ENCODE data around the gene CEMIP2.

The CEMIP2 gene

DNA sequence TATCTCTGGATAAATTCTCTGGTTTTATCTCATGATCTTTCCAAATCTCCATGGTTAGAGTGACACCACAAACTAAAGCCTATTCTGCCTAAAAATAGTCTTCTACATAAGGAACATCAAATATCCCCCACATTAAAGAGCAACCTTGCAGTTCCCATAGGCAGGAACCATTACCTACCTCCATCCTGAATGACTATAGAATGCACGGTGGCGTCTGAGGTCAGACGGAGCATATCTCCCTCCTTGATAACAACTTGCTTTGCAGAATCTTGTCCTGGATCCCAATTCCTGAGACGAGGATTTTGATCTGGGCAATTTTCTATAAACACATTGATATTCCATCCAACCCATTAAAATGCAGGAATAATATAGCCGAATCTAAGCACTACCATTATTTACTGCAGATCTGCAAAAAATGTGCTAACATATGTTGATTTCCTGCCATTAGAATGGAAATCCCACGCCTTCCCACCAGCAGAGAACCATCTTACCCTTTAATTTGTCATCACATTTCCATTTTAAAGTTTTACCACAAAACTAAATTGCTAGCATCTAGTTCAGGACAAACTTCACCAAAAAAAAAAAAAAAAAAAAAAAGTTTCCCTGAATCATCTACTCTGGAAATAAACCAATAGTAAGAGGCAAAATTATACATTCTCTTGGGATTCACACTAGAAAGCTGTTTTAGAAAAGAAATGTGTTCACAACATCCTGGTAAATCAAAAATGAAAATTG lies 22.1 kb downstream of the CEMIP2 start:
- DNase-seq: no peak

DNA sequence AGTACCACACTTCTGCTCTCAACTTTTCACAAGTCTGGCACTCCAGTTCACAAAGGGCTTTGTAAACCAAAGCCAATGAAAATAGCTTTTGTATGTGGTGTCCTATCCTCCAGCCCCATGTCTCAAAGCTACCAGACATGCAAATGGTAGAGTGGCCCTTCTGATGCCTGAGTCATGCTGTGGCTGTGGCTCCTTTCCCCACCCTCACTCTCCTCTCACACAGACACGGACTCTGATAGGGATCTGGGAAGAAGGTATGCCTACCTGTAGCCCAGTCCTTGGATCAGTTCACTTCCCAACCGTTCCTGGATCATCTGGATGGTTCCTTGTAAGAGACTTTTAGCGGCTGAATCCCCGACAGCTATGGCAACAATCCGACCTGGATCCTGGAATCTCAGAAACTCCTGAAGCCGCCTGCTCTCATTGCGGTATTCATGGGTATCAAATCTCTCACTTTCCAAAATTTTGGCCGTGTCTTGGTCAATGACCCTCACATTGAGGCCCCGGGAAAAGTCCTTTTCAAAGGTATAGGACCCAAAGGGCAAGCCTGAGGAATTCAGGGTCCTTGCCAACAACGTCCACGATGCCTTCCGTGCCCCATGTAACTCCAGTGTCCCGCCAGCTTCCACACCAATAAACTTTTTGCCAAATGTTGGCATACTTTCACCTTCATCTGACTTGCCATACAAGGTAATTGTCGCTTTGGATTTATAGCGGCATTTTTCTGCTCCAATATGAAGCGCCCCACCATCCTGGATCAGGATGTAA lies 23.4 kb downstream of the CEMIP2 start:
- DNase-seq: no peak

DNA sequence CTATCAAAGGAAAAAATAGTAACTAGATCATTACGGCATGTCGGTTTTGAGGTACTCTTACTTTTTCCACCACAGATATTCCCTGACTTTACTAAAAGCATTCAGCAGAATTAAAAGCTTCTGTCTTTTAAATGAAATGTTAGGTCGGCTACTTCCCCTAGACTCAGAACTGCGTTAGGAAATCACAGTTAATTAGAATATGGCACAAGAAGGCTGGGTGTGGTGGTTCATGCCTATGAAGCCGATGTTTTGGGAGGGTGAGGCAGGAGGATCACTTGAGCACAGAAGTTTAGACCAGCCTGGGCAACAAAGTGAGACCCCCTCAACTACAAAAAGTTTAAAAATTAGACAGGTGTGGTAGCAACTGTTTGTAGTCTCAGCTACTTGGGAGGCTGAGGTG lies 24.4 kb downstream of the CEMIP2 start:
- no peak for DNase-seq

DNA sequence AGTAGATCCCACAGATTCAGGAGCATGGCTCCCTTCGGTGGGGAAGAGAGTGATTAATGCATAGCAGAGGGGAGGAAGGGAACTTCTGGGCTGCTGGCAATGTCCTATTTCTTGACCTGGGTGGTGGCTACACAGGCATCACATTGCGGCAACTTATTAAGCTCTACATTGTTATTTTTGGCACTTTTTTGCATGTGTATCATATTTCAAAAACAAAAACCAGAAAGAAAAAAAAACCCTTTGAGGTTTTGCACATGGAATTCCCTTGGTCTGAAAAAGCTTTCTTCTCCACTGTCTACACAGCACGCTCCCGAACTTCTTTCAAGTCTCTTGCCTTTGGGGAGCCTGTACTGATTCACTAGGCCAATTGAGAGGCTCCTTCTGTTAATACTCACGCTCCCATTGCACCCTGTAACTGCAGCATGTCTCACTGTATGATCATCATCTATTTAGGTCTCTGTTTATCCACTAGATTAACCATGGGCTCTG lies 25.1 kb downstream of the CEMIP2 start:
- no peak for DNase-seq

DNA sequence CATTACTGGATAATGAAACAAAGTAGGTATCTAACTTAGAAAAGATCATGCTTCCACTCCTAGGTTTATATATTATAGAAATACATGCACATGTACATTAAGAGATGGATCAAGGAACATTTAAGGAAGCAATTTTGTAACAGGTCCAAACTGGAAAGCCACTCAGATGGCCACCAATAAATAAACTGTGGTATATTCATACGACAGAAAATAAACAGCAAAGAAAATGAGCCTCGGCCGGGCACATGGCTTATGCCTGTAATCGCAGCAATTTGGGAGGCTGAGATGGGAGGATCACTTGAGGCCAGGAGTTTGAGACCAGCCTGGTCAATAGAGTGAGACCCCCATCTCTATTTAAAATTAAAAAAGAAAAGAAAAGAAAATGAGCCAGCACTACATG lies 25.6 kb downstream of the CEMIP2 start:
- no peak for DNase-seq

DNA sequence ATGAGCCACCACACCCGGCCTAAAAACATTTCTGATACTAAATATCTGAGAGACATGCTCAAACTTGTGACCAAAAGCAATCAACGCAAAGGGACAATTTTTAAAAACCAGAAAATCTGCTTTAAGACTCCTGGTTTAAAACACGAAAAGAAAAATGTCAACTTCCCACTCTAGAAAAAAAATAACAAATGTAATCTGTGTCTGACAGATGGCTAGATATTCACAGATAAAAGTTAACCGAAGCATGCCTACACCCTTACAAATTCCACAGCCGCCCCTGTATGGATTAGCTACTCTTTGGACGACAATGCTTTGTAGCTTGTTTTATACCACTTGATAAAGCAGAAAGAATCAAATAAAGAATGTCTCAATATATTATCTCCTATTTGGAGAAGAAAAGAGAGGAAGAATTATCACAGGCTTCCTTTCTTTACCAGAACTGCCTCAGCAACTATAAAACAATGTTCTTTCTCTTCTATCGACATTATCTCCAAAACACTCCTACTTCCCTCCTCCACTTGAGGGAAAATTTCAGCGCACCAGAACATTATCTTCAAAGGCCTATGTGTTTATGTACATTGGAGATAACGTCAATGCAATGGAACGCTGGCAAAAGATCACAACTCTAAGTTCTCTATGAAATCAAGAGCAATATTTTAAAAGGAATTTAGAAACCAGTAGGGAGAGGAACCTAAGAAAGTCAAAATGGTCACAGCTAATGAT lies 26.2 kb downstream of the CEMIP2 start:
- DNase-seq: no peak

DNA sequence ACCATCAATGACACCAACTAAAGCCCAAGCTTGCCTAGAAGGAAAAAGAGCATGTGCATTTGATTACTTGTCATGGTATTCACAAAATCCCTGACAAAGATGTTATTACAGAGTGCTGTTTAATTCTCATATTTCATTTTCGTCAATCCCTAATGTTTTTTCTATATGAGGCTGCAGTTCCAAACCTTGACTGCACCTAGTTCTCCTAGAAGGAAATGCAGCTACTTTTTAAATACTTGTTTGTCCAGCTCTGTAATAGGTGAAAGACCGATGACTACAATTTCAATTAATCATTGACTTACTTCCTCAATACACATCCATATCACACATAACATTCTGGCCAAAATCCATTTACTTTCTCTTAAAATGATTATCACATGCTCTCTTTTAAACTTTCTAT lies 28.1 kb downstream of the CEMIP2 start:
- no peak for DNase-seq

DNA sequence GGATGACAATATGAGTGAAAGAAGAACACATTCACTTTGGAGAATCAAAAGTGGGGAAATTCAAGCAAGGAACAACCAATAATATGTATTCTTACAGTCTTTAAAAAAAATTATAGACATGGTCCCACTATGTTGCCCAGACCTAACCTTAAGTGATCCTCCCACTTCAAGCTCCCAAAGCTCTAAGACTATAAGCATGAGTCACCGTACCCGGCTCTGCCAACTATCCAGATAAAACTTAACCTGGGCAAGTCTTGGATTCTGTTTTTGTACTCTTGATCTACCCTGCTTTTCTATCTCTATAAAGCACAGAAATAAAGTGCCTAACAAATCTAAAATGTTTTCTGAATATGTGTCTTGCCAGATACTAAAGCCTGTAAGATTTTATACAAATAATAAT lies 30.9 kb downstream of the CEMIP2 start:
- no peak for DNase-seq

DNA sequence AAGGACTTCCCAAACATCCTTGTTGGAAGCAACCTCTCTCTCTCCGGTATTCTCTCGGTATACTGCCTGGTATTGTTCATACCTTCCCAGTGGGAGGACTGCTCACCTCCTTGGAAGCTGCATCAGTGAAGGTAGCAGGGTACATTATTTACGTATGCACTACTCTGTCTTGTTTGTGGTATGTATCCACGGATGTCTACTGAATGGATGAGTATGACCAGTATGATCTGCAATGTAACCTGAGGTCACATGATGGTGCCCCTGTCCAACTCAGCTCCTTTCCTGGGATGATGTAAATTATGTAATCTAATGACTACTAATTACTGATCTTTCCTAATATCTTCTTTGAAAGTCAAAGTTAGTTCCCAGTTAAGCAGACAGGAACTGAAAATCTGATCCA lies 32.1 kb downstream of the CEMIP2 start:
- DNase-seq: no peak

DNA sequence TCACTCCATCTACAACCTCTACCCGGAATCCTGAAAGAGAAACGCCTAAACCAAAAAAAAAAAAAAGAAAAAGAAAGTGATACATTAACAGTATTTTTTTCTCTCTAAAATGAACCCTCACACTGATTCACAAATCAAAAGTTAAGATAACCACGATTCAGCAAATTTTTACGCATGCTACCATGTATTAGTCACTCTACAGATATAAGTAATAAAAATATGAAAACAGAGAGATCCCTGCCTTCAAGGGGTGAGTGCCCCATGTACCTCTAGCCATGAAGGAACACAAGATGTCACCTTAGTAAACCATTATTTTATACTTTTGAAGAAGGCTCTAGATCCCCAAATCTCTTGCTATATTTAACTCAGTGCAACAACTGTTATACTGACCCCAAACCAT lies 33.4 kb downstream of the CEMIP2 start:
- no peak for DNase-seq

DNA sequence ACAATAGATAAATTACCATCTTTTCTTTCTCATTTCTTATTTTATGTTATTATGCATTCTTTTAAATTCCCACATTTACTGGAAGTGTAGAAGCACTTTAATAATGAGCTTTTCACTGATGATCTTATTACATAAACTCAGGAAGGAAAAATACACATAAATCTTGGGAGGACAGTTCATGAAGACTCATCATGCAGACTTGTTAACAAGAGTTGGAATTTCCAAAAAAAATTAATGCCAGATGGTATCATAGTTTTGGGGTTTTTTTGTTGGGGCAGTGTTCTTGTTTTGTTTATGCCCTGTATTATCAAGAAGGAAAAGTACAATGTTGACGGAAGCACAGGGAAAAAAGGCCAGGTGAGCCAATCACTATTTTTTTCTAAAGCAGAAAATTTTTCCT lies 35.1 kb downstream of the CEMIP2 start:
- no peak for DNase-seq

DNA sequence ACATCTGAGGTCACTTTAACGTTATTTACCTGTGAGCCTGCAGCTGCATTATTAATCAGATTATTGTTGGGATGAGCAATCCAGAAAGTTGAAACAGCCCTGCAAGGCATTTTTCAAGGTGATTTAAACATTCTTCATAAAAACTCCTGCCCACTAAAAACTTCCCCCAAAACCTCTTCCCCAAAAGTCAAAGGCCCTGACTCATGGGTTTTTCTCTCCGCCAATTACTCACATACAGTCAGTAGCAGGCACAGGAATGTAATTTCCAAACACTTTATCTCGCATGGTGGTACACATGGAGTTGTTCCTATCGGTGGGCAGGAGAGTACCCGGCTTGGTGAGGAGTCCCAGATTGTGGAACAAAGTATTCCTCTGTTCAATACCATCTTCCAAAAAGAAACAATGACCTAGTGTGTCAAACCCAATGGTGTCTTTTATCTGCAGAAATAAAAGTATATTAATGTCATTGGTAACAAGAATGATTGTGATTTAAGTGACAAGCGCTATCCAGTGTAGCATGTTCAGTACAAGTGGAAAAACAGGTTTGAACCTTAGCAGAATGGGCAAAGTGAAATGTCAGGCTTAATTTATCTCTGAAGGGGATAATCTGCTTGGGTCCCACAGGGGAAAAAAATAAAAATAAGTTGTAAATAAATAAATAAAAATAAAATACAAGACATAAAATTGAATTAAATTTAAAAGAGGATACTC lies 38.3 kb downstream of the CEMIP2 start:
- DNase-seq: no peak

DNA sequence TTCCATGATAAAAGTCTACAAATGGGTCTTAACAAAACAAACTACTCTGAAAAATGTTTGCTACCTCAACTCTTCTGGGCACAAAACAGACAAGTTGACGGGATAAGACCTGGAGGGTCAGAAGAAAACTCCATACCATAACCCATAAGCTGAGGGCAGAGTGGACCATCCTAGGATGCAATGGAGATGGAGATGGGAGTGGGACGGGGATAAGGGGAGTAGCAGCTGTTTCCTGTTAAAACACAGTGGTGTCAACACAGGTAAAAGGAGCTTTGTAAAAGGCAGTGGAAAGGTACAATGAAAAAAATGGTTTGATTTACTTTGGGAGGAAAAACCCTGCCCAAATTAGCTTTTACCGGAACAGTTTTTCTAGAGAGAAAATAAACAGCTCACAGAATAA lies 41.6 kb downstream of the CEMIP2 start:
- DNase-seq: no peak

DNA sequence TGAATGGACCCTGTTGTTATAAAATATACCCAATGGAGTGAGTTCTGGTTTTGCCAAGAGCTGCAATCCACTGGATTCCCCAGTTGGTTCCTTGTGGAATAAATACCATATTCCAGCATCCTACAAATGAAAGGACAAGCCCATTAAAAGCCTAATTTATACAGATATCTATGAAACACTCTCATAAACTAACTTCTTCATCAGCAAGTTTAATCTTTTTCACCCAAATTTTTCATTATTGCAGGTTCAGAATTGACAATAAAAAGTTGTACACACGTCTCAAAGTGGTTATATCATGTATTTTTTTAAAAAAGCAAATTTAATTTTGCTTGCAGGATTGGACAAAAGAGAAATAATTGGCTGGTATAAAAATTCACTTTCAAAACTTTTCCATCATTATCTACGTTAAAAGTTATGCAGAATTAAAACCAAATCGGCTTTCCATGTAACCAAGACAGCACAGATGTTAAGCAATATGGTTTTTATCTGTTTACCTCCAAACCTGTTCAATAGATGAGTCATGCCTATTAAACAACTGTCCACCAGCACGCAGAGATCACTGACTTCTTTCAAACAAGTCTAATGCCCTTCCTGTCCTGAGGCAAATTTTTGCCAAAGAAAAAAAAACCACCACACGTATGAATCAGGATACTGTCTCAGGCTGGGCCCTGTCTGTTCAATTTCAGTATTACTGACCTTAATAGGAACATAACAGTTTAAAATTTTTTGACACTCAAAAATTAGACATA lies 42.5 kb downstream of the CEMIP2 start:
- no peak for DNase-seq

DNA sequence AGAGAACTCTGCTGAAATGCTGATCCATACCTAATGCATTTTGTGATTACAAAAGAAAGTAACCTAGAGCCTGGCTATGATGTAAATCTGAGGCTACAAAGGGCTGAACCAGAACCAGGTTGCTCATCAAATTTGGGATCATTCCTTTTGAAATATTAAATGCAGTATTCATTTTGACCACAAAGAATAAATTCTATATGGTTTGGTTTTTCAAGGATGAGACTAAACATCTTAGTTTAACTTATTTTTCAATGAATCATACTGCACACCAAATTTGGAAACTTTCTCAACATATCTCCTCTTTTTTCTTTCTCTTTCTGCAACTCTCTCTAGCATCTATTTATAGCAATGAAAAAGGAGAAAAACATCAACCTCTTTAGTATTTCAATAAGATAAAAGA lies 46.5 kb downstream of the CEMIP2 start:
- no peak for DNase-seq

DNA sequence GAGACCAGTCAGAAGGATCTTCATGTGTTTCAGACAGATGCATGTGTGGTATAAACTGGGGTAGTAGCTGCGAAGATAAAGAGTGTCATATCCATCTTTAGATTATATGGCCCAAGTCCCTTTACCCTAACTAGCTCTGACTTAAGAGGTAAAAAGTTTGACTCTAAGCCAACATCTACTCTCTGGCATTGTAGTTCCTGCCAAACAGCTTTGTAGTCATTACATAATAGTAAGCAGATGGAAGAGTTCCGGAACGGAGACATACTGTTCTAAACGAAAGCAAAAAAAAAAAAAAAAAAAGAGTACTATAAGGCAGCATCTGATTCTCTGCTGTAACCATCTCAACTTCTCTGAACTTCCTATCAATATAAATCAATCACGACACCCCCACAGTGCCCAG lies 48.8 kb downstream of the CEMIP2 start:
- DNase-seq: no peak

DNA sequence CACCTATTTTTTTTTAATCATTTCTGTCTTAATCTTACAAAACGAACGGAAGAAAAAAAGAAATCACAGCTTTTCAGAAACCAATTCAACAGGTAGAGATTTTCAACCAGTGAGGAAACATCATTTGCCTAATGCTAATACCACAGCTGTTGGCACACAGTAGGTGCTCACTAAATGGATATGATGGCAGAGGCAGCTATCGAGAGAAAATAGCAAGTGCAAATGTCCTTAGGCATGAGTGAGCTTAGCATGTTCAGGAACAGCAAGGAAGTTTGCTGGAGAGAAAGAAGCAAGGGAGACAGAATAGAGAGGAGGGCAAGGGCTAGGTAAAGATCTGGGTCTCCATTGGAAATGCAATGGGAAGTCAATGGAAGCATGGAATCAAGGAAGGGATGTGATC lies 49.2 kb downstream of the CEMIP2 start:
- no peak for DNase-seq

DNA sequence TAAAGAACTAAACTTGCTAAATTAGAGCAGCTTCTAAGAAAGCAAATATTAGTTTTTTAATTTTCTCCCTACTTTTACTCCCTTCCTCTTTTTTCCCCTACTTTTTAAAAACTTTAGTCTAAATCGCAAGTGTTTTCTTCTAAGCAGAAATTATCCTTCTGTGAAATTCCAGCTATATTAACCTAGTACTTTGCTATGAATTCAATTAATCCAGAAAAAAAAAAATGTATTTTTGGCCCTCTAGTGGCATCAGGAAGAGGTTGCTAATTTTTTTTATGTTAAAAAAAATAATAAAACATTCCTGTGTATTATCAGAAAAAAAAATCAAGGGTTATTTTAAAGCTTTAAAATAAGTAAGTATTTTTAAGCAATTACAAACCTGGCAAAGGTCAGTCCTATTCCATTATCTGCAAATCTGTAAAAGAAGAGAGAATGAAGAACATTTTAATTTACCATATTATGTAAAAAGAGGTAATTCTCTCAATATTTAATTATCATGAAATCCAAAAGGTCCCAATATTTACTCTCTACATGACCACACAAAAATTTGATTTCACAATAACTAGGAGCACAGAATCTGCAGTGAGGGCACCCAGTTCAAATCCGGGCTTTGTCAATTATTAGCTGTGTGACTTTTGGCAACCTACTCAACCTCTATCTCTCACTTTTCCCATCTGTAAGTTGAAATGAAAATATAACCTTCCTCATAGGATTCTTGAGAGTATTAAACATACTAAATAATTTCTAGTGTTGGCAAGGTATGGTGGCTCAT lies 52.0 kb downstream of the CEMIP2 start:
- DNase-seq: no peak

DNA sequence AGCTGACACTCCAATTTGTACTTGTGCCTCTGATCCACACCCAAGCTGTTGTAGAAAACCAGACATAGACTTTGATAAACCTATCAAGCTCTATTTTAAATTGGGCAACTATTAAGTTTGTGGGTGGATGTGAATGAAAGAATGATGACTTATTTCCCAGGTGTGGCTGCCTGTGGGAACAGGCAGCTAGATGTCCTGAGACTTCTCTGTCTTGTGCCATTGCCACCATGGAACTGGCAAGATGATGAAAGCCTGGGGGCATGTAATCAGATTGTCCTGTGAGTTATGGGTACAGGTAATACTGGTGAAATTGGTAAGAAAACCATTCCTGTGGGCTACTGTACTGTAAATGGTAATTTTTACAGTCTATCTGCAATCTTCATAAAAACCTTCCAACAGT lies 57.5 kb downstream of the CEMIP2 start:
- no peak for DNase-seq

DNA sequence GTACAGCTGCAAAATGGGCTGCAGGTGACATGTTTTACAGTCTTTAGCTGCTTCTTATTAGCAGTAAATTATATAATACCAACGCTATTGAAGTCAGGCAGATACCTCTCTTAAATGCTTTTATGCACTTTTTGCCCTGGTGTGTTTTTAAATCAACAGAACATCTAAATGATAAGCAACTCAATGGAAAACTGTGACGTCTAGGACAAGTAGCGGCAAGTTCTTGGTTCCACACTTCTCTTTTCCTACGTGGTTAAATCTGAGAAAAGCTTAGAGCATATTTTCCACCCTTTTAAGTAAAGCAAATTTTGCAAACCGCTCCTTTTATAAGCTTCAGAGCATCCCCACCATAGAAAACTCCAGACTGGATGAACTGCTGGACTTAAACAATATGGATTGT lies 58.1 kb downstream of the CEMIP2 start:
- no peak for DNase-seq

DNA sequence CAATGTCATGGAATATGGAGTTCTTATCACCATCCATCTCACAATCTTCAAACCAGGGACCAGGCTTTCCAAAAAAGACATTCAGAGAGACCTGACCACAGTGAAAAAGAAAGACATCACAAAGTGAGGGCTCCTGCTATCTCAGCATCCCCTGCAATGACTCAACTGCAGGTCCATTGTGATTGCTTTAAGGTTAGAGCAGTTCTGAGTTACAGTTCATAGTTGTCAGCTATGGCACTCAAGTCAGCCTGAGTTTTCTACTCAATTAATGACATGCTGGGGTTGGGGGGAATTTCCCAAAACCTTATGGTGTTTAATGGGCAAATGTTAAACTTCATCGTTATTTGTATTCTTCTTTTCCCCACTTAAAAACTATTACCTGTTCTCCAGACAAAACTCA lies 58.9 kb downstream of the CEMIP2 start:
- no peak for DNase-seq

DNA sequence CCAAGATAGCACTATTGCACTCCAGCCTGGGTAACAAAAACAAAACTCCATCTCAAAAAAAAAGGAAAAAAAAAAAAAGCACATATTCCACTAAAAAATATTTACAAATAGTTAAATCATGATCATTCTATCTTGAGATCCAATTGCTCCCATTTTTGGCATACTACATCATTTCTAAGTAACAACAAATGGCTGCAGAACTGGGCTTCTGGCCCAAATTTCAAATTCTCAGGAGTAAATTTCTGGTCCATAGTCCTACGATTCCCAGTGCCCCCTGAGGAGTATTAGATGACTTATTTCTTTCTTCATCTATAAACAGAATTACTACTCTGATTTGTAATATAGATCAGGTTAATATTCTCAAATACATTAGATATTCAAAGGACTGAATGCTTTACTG lies 62.1 kb downstream of the CEMIP2 start:
- DNase-seq: no peak
